GM19438 (cell line): Measurements from ENCODE around the gene GTF2H2C.
A peak's percentile ranks its signal among the peaks of the same experiment; 100 is the strongest.
"Not testable (repeated sequence)": the region's sequence is repeated elsewhere in the genome, so short reads cannot be mapped to it uniquely, and the experiment has no call there.

Source experiments
- ATAC-seq: cut with Tn5 transposase; IDR thresholded peaks from one replicate; pipeline ENCODE4 v1.9.1; 2021; ENCODE audit warnings: low read depth; ENCODE audit not compliant: unreplicated experiment

GTF2H2C gene

GRCh38 chr5:69559908-69560330 is at the start of gene GTF2H2C:
TSS of gene GTF2H2C (plus strand) at chr5:69560191. CDS start at chr5:69565133, 4,942 bp downstream.
- peak; percentile 91 for ATAC-seq

DNA sequence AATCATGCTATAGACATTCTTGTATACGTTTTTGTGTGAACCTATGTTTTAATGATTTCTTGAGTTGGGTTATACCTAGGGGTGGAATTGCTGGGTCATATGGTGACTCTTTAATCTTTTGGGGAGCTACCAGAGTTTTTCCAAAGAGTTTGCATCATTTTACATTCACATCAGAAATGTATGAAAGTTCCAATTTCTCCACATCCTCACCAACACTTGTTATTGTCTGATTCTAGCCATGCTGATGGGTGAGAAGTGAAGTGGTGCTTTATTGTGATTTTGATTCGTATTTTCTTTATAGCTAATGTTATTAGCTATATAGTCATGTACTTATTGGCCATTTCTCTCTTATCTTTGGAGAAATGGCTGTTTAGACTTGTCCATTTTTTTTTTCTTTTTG is 49.3 kb upstream of the GTF2H2C start:
- no peak for ATAC-seq

- no peak for ATAC-seq
These were observed 47.2 kb upstream of the GTF2H2C start for GRCh38 chr5:69512740-69513260.

DNA sequence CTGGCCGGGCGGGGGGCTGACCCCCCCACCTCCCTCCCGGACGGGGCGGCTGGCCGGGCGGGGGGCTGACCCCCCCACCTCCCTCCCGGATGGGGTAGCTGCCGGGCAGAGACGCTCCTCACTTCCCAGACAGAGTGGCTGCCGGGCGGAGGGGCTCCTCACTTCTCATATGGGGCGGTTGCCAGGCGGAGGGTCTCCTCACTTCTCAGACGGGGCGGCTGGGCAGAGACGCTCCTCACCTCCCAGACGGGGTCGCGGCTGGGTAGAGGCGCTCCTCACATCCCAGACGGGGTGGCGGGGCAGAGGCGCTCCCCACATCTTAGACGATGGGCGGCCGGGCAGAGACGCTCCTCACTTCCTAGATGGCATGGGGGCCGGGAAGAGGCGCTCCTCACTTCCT is 44.4 kb upstream of the GTF2H2C start:
- not testable (repeated sequence) for ATAC-seq

DNA sequence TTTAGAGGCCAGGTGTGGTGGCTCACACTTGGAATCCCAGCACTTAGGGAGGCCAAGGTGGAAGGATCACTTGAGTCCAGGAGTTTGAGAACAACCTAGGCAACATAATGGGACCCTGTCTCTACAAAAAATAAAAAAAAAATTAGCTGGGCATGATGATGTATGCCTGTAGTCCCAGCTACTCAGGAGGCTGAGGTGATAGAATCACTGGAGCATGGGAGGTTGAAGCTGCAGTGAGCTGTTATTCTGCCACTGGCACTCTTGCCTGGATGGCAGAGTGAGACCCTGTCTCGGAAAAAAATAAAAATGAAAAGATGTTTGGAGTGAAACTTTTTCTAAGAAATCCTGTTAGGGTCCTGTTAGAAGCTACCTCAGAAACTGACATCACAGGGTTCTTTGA is 43.2 kb upstream of the GTF2H2C start:
- ATAC-seq, result no peak

- ATAC-seq, result no peak
These were observed 42.2 kb upstream of the GTF2H2C start for GRCh38 chr5:69517763-69518212.

DNA sequence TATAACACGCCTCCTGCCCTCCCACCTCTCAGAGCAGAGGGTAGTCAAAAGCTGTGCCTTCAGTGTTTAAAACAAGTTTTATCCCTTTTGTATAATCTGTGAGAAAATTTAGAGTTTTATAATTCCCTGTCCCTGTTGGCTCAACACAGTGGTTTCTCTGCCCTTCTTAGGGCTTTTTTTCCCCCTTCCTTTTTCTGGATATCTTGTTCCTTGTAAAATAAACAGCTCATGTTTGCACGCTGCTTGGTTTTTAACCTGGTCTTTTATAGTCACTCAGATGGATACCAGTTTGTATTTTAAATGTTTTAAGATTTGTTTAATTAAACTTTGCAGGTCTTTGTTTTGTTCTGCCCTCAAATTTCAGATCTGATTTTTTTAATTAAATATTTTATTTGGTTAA is 40.7 kb upstream of the GTF2H2C start:
- ATAC-seq, result no peak

GRCh38 chr5:69522035-69522434 is 38.0 kb upstream of the GTF2H2C start:
- no peak for ATAC-seq

DNA sequence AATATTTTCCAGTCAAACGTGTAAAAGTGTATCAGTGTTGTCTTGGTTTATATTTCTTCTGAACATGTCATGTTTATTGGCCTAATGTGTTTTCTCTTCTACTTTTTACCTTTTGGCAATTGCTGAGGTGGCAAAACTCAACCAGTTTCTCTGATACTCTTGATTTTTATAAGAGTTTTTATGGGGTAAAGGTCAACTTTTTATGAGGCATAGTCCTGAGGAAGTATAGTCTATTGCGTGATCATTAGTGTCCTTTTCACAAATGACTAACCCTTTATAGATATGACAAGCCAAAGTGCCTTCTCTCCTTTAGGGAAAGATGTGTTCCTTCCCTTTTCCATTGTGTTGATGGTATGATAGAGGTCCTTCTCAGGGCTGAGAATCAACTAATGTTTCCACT is 34.5 kb upstream of the GTF2H2C start:
- ATAC-seq, result no peak

- ATAC-seq, result no peak
These were observed 33.3 kb upstream of the GTF2H2C start for GRCh38 chr5:69526660-69527059.

DNA sequence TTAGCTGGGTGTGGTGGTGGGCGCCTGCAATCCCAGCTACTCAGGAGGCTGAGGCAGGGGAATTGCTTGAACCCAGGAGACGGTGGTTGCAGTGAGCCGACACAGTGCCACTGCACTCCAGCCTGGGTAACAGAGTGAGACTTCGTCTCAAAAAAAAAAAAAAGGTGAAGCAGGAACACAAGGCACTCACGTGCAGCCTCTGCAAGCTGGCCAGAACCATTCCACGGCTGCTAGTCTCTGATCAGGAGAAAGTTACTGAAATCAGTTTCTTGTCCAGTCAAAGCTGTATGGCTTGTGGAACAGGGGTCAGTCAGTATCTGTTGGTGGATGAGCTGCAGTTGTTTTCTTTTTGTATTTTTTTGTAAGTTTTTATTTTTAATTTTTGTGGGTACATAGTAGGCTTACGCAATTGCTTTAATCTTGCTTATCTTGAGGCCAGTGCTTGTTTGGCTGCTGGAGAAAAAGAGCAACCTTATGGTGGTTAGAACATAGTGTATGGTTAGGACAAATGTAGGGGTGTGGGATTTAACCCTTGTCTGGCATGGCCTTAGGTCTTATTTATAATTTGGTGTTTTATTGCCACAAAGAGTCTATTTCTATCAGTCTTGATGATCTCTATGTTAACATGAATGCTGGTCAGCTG is 32.7 kb upstream of the GTF2H2C start:
- no peak for ATAC-seq

GRCh38 chr5:69528035-69528434 is 32.0 kb upstream of the GTF2H2C start:
- no peak for ATAC-seq

DNA sequence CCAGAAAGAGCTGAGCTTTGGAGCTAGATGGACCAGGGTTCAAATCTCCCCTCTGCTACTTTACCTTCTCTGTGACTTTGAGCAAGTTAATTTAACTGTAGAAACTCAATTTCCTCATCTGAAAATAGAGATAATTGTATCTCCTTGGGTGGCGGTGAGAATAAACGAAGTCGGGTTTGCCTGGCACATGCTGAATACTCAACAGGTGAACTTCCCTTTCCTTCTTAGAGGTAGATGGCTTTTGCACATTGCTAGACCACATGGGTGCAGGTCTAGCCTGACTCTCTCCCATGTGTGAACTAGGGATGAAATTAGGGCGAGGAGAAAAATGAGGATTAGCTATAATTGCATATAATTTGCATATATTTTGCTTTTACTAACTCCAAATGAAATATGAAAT is 31.4 kb upstream of the GTF2H2C start:
- no peak for ATAC-seq

- ATAC-seq, result no peak
These were observed 29.2 kb upstream of the GTF2H2C start for GRCh38 chr5:69530561-69531405.

GRCh38 chr5:69531406-69531801 is 28.6 kb upstream of the GTF2H2C start:
- ATAC-seq, result no peak

DNA sequence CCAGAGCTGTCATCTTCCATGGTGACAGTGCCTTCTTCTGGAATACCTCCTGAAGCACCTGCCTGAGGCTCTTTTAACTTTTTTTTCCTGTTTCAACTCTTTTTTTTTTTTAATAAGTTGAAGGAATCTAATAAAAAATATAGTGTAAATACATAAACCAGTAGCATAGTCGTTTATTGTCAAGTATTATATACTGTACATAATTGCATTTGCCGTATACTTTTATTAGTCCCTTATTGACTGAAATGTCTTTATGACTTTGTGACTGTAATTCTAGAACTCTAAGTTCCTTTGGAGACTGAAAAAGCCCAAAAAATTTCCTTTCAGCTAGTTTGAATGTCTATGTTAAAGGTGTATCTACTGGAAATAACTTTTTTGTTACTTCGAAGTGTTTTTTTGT is 22.1 kb upstream of the GTF2H2C start:
- ATAC-seq, result not testable (repeated sequence)

DNA sequence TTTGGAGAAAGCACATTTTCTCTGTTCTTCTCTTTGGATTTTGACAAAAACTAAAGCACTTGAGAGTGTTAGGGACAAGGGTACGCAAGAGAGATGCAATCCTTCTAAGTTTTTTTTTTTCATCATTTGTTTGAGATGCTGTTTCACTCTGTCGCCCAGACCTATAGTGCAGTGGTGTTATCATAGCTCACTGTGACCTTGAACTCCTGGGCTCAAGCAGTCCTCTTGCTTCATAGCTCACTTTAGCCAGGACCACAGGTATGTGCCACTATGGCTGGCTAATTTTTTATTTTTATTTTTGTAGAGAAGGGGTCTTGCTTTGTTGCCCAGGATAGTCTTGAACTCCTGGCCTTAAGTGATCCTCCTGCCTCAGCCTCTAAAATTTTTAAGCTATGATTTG is 21.3 kb upstream of the GTF2H2C start:
- ATAC-seq, result not testable (repeated sequence)

GRCh38 chr5:69541347-69541746 is 18.6 kb upstream of the GTF2H2C start:
- ATAC-seq, result not testable (repeated sequence)

DNA sequence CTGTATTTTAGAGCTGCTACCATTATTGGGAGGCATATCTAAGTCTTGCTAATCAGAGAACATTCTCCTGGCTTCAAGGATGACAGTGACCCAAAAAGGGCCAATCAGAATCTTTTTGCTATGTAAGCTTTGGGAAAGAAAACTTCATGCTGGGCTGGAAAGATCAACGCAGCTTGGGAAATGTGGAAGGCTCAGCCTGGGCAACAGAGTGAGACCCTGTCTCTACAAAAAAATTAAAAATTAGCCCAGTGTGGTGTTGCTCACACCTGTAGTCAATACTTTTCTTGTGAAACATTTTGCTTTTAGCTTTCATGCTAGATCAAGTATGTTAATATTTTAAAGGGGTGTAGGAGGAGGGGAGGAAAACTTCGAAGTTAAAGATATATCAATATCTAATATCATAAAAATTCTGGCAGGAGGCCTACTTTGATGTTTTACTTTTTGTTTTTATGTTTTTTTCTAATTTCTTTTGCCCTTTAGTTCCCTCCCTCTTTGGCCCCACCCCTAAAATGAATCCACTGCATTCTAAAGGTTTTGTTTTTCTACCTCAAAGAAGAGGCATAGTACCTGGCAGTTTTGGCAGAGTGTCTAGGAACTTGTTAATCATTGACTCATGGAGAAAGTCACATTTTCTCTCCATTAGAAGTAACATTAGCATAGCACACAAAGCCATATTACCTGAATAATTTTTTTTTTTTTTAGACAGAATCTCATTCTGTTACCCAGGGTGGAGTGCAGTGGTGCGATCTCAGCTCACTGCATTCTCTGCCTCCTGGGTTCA is 17.0 kb upstream of the GTF2H2C start:
- ATAC-seq, result not testable (repeated sequence)

DNA sequence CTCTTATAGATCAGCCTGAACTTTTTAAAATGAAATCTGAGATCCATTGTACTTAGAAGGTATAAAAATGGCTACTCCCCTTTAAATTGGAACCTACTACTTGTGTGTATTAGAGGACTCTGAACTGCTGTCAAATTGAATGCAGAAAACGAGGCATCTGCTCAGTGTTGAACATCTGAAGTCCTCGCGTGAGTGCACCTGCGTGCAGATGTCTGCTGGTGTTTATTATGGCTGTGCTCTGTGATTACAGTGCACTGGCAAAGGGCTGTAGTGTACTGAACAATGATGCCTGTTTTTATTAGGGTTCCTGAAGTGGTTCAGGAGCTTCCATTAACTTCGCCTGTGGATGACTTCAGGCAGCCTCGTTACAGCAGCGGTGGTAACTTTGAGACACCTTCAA is 15.4 kb upstream of the GTF2H2C start:
- ATAC-seq, result not testable (repeated sequence)
